ENCODE results near the gene ANXA11. TPM values are rescaled to one million over a fixed set of nuclear protein-coding genes. Genes with fewer than 3 reads are reported as not detected.

The ANXA11 gene
- total and polyA plus RNA-seq, 2 of the 8 experiments (the other 6 are each of a cell fraction or from before 2014, with no cell fraction given) = 40.5 to 84.9 TPM

- Histone ChIP-seq H3K27me3 (replicated peaks in 1 of 4; ENCODE audit: control insufficient read depth in 3 of 4, extremely low read depth in 1 of 4, insufficient read depth in 3 of 4, low read length in 3 of 4) (peaks cover 0 to 11% (median 8%) of the 10 kb centered on the region in 4 experiments; a peak in 4 of 7 replicates), H3K79me1 (ENCODE audit: low read depth, low read length) (no peaks in the 10 kb centered on the region), H2BK5ac (ENCODE audit: low read depth, low read length) (no peak overlapping the region), H3K4me1 (replicated peaks in 1 of 4; ENCODE audit: control insufficient read depth in 3 of 4, insufficient read depth in 4 of 4, low read length in 3 of 4) (peaks cover 5 to 12% (median 8%) of the 10 kb centered on the region in 4 experiments; a peak in 6 of 7 replicates), H3K36me3 (ENCODE audit: control insufficient read depth in 2 of 4, insufficient read depth in 4 of 4, low read length in 3 of 4) (no peaks in the 10 kb centered on the region), H2BK120ac (replicated peaks; ENCODE audit: low read depth, low read length) (no peak overlapping the region), H3K23ac (ENCODE audit: insufficient read length) (no peak overlapping the region), H3K23me2 (ENCODE audit: low read depth, low read length) (peaks cover 2% of the 10 kb centered on the region; the same call in 1 of the 2 replicates), H4K20me1 (replicated peaks in 1 of 2; ENCODE audit: control insufficient read depth in 1 of 2, insufficient read depth in 2 of 2, low read length in 2 of 2) (no peaks in the 10 kb centered on the region), H2BK20ac (ENCODE audit: low read length) (no peak overlapping the region), H3K14ac (ENCODE audit: insufficient read length) (no peak overlapping the region), H2BK12ac (ENCODE audit: low read depth, low read length) (no peak overlapping the region), H3K9ac (replicated peaks in 1 of 4; ENCODE audit: extremely low read depth in 1 of 4, low read depth in 3 of 4, low read length in 3 of 4) (no peak overlapping the region; a peak in 1 of 7 replicates), H3K9me3 (ENCODE audit: insufficient read depth in 2 of 2, low read depth in 1 of 2, low read length in 1 of 2) (no peaks in the 10 kb centered on the region), H3K4ac (replicated peaks; ENCODE audit: insufficient read length, low read depth, low read length) (no peak overlapping the region), H2BK15ac (ENCODE audit: low read length) (no peak overlapping the region), H4K91ac (replicated peaks; ENCODE audit: insufficient read length, low read length) (no peak overlapping the region), H4K5ac (ENCODE audit: insufficient read length, low read depth, low read length) (no peak overlapping the region), H3K18ac (ENCODE audit: extremely low read depth, low read length) (peak overlapping the region; percentile 75), H3K56ac (replicated peaks; ENCODE audit: insufficient read length, low read depth, low read length) (no peak overlapping the region), H3K4me2 (ENCODE audit: insufficient read depth in 1 of 2, low read depth in 2 of 2, low read length in 2 of 2) (peak overlapping the region; percentile 68 to 79), H4K8ac (ENCODE audit: extremely low read depth, insufficient read depth, low read length) (no peak overlapping the region), H3K4me3 (ENCODE audit: extremely low read depth in 1 of 4, insufficient read depth in 2 of 4, low read depth in 3 of 4, low read length in 4 of 4) (peak overlapping the region; percentile 42 to 76 (median 50); a peak in 4 of 8 replicates), H3K27ac (ENCODE audit: low read depth, low read length) (no peak overlapping the region), H2AK5ac (ENCODE audit: low read depth, low read length) (no peak overlapping the region), H2AFZ (ENCODE audit: low read length) (no peak overlapping the region), H3K79me2 (ENCODE audit: control insufficient read depth in 1 of 2, insufficient read depth in 2 of 2, low read length in 2 of 2) (no peaks in the 10 kb centered on the region)
- ChIA-PET CTCF (ENCODE audit: partially characterized antibody) (interaction anchor here (0.7 to 5.3 kb wide), 9 partner anchors 9 to 104 kb away, joined by 3 to 57 read pairs (median 4); no protein-coding TSS in a partner anchor), POLR2A (ENCODE audit: partially characterized antibody) (interaction anchor here (0.6 to 3.2 kb wide), 5 partner anchors 10 to 75 kb away, joined by 3 to 12 read pairs (median 4); partner anchors contain the start of gene TMEM254)
- WGBS, 2 experiments (ENCODE audit: extremely low coverage in 1 of 2, insufficient coverage in 1 of 2, insufficient read length in 1 of 2, insufficient replicate concordance in 2 of 2, low coverage in 1 of 2, low lambda C conversion rate in 2 of 2, missing lambda C conversion rate in 1 of 2) = 79% methylated on average over 6 of the region's 6 CpGs; no CpG with 5 or more reads in 1 of the 2 experiments
- DNase-seq (ENCODE audit: low read depth in 1 of 2, low spot score in 2 of 2) (no peak), FAIRE-seq (no peak)
- no peak for TF ChIP-seq BRCA1 (IDR thresholded peaks at IDR 0.05; ENCODE audit: low read depth, low read length)
- no peak for TF ChIP-seq SAP30 (IDR thresholded peaks at IDR 0.05; ENCODE audit: insufficient read depth, insufficient replicate concordance, low read length)
- no peak for TF ChIP-seq JUND (IDR thresholded peaks at IDR 0.05; ENCODE audit: low read length)
These were observed 72.1 kb downstream of the ANXA11 start for GRCh38 chr10:80133206-80133605.
